GM12801 (cell line): ENCODE results near the gene DAB1.

ENCODE experiments used
- TF ChIP-seq, protein P1 (sequence below): IDR thresholded peaks from one replicate; pipeline ENCODE4 v1.5.1; 2011; ENCODE audit warnings: control low read depth; ENCODE audit not compliant: insufficient read length; ENCODE audit errors: extremely low read depth

The DAB1 gene

DNA sequence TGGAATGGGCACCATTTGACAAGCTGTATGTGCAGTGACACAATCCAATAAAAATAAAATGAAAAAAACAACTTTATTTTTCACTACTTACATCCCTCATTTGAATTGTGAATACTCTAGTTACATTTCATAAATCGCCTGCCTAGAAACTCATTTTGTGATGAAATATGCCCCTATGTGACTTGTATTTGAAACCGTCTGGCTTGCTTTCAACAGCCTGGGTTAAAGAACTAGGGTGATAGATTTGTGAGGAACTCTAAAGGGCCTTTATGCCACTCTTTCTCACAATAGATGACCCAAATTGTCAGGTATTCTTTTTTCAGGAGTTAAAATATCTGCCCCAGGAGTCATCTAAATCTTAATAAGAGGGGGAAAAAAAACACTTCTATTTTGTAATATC lies 137.9 kb downstream of the DAB1 start:
- TF ChIP-seq, protein P1, sequence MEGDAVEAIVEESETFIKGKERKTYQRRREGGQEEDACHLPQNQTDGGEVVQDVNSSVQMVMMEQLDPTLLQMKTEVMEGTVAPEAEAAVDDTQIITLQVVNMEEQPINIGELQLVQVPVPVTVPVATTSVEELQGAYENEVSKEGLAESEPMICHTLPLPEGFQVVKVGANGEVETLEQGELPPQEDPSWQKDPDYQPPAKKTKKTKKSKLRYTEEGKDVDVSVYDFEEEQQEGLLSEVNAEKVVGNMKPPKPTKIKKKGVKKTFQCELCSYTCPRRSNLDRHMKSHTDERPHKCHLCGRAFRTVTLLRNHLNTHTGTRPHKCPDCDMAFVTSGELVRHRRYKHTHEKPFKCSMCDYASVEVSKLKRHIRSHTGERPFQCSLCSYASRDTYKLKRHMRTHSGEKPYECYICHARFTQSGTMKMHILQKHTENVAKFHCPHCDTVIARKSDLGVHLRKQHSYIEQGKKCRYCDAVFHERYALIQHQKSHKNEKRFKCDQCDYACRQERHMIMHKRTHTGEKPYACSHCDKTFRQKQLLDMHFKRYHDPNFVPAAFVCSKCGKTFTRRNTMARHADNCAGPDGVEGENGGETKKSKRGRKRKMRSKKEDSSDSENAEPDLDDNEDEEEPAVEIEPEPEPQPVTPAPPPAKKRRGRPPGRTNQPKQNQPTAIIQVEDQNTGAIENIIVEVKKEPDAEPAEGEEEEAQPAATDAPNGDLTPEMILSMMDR: no peak

DNA sequence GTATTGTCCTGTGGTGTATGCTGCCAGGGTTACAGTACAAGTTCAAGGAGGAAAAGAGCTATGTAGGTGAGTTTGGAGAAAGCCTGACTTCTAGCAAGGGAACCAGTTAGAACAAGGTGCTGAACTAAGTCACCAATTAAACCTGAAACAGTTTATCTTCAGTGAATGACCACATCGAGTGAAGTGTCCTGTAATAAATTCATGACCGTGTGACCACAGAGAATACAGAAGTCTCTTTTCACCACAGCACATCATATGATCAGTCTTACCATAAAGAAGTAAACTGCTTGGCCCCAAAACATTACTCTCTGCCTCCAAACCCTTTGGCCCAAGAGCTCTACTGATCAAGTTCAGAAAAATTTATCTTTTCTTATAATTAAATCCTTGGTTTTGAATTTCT lies 141.4 kb downstream of the DAB1 start:
- TF ChIP-seq, protein P1: no peak

DNA sequence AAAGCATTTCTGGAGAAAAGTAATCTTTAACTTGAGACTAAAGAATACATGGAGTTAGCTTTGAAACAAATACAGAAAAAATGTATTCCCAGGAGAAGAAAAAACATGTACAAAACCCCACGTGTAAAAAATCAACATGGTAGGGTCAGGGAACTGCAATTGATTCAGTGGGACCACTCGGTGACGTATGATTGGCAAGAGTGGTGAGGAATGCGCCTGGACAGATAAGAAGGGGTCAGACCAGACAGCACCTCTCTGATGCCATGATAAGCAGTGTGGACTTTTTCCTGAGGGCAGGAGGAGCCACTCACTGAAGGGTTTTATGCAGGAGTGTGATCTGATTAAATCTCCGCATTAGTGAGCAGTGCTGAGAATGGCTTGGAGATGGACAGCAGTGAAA lies 142.5 kb downstream of the DAB1 start:
- TF ChIP-seq, protein P1: no peak

DNA sequence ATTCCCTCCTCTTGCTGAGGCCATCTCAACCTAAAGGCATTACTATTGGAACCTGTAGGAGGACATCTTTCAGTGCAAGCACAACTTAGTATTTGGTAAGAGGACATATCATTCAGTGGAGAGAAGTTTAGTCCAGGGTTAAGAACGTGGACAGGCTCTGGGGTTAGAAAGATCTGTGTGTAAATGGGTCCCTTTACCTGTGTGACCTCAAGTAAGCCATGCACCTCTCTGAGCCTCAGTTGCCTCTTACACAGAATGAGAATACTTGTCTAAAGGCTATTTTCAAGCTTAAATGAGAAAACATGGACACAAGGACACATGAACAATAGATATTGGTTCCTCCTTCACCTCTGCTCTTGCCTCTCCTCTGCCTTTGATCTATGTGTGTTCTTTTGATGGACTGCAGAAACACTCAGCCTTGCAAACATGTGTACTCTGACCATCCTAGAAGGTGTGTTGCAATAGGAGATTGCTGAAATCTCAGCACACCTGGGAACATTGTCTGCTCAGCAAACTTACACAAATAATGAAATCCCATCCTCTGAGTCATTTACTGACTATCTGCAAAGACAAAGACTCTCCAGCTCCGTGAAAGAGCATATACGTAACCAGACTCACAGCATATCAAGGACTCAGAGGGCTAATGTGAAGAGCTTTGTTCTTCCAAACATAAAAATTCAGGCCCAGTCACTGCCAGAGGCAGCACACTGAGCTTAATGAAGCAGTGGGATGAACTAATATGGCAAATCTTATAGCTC lies 143.8 kb downstream of the DAB1 start:
- TF ChIP-seq, protein P1: no peak

DNA sequence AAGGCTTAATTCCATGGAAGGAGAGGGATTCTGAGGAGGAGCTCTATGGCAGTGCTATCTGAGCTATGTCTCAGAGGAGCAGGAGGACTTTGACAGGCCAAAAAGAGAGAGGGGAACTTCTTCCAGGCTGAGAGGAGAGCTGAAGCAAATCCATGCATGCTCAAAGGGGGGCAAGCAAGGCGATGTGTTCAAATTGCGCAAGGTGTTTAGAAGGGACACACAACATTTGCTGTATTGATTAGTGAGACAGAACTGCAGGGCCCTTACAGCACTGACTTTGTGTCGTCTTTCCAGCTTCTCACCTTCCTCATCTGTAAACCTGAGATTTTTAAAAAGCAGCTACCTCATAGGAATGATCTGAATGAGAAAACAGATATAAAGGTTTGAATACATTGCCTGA lies 145.3 kb downstream of the DAB1 start:
- TF ChIP-seq, protein P1: no peak

DNA sequence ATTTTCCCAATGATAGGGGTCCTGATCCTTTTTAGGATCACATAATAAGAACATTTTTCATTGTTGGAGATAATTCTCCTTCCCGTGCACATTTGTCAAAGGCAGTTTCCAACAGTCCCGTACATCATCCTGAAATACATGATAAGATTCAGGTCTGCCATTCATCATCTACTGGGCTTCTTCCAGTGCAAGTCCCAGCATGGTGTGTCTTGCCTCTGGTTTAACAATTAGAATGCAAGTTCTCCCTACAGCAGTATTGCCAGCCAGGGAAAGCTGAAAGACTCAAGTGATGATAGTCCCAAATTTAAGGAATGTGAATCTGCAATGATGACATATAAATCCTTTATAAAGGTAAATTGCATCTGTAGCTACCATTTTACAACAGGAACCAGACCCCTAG lies 146.2 kb downstream of the DAB1 start:
- TF ChIP-seq, protein P1: no peak

DNA sequence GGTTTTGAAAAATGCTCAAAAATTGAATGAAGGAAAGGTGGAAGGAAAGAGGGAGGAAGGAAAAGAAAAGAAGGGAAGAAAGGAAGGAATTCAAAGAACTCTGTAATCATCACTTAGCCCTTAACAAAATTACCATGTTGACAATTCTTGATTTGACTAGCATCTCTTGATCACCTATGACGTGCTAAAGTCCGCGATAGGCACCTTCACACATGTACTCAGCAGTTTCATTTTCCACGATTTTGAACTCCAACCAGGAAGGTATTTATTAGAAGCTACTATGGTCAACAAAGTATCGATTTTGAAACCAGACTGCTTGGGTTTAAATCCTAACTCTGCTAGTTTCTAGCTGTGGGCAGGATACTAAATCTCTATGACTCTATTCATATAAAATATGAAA lies 146.9 kb downstream of the DAB1 start:
- TF ChIP-seq, protein P1: no peak
